GM18867 (cell line): ENCODE results near the gene TNRC6C.

Experiments
- ATAC-seq: cut with Tn5 transposase; IDR thresholded peaks from one replicate; pipeline ENCODE4 v1.9.1; 2021; ENCODE audit warnings: mild to moderate bottlenecking, moderate library complexity; ENCODE audit not compliant: unreplicated experiment

TNRC6C gene

GRCh38 chr17:78148286-78149016 is 189.9 kb downstream of the TNRC6C start:
- no peak for ATAC-seq

- no peak for ATAC-seq
Observed at GRCh38 chr17:78151514-78152008, 193.1 kb downstream of the TNRC6C start.

- peak; percentile 63 for ATAC-seq
Observed at GRCh38 chr17:78154903-78155811, 196.7 kb downstream of the TNRC6C start.
